Subcutaneous abdominal adipose tissue (tissue), 5 donors: ENCODE results near the gene PDE11A.

Source experiments
- H3K27ac ChIP-seq: one replicate; pipeline ENCODE4 v1.7.0; 2013; ENCODE audit warnings: low read depth, mild to moderate bottlenecking, inconsistent platforms, low read length, moderate library complexity
- H3K27me3 ChIP-seq, 5 donors: one replicate each; pipeline ENCODE4 v1.7.0; 2013; ENCODE audit warnings: low read length in 5 of 5, inconsistent platforms in 1 of 5; ENCODE audit not compliant: control insufficient read depth in 5 of 5, insufficient read depth in 4 of 5
- H3K36me3 ChIP-seq, 5 donors: one replicate each; pipeline ENCODE4 v1.7.0; 2013; ENCODE audit warnings: low read length in 5 of 5; ENCODE audit not compliant: control insufficient read depth in 5 of 5, insufficient read depth in 5 of 5
- H3K4me1 ChIP-seq, 5 donors: one replicate each; pipeline ENCODE4 v1.7.0; 2013; ENCODE audit warnings: low read length in 5 of 5, mild to moderate bottlenecking in 3 of 5, moderate library complexity in 1 of 5; ENCODE audit not compliant: control insufficient read depth in 5 of 5, insufficient read depth in 5 of 5
- H3K4me3 ChIP-seq, 5 donors: one replicate each; pipeline ENCODE4 v1.7.0; 2013; ENCODE audit warnings: low read length in 5 of 5, low read depth in 1 of 5
- H3K9ac ChIP-seq, 5 donors: one replicate each; pipeline ENCODE4 v1.7.0; 2013; ENCODE audit warnings: low read length in 5 of 5, mild to moderate bottlenecking in 4 of 5, moderate library complexity in 3 of 5
- H3K9me3 ChIP-seq, 5 donors: one replicate each; pipeline ENCODE4 v1.7.0; 2013; ENCODE audit warnings: low read length in 5 of 5; ENCODE audit not compliant: control insufficient read depth in 5 of 5
- donor health status: healthy.
- donor health status: healthy.
- donor health status: healthy.
- donor health status: healthy.
- donor health status: healthy.

The PDE11A gene

GRCh38 chr2:177586154-177586553 lies 486.4 kb downstream of the PDE11A start:
- H3K9ac ChIP-seq = no peak overlapping the region
- no peak overlapping the region for H3K27ac ChIP-seq
- H3K4me3 ChIP-seq = no peak overlapping the region
- no peaks in the 10 kb centered on the region for H3K27me3 ChIP-seq
- H3K36me3 ChIP-seq = no peaks in the 10 kb centered on the region
- no peaks in the 10 kb centered on the region for H3K4me1 ChIP-seq
- H3K9me3 ChIP-seq = no peaks in the 10 kb centered on the region

GRCh38 chr2:177585234-177585863 lies 487.2 kb downstream of the PDE11A start:
- no peaks in the 10 kb centered on the region for H3K27me3 ChIP-seq
- H3K27ac ChIP-seq = no peak overlapping the region
- no peaks in the 10 kb centered on the region for H3K36me3 ChIP-seq
- H3K4me3 ChIP-seq = no peak overlapping the region
- no peaks in the 10 kb centered on the region for H3K9me3 ChIP-seq
- H3K9ac ChIP-seq = no peak overlapping the region
- H3K4me1 ChIP-seq = peaks cover 0 to 5% (median 4%) of the 10 kb centered on the region in 5 donors

- no peaks in the 10 kb centered on the region for H3K36me3 ChIP-seq
- H3K27ac ChIP-seq = no peak overlapping the region
- H3K27me3 ChIP-seq = no peaks in the 10 kb centered on the region
- H3K9ac ChIP-seq = no peak overlapping the region
- H3K4me3 ChIP-seq = no peak overlapping the region
- H3K4me1 ChIP-seq = peaks cover 0 to 7% (median 5%) of the 10 kb centered on the region in 5 donors
- H3K9me3 ChIP-seq = no peaks in the 10 kb centered on the region
Observed at GRCh38 chr2:177584030-177584692, 488.4 kb downstream of the PDE11A start.

- H3K4me3 ChIP-seq = no peak overlapping the region
- H3K4me1 ChIP-seq = peaks cover 0 to 7% (median 5%) of the 10 kb centered on the region in 5 donors
Observed at GRCh38 chr2:177582000-177582399, 490.6 kb downstream of the PDE11A start.

GRCh38 chr2:177579486-177580036 lies 493.0 kb downstream of the PDE11A start:
- Histone ChIP-seq H3K36me3 (no peaks in the 10 kb centered on the region), H3K9ac (no peak overlapping the region), H3K4me3 (no peak overlapping the region), H3K9me3 (no peaks in the 10 kb centered on the region), H3K27ac (no peak overlapping the region), H3K27me3 (no peaks in the 10 kb centered on the region), H3K4me1 (peaks cover 0 to 7% (median 5%) of the 10 kb centered on the region in 5 donors)

More at GRCh38 chr2:177582000-177582399, 490.6 kb downstream of the PDE11A start:
- Histone ChIP-seq H3K9ac (no peak overlapping the region), H3K9me3 (no peaks in the 10 kb centered on the region), H3K27me3 (no peaks in the 10 kb centered on the region), H3K27ac (no peak overlapping the region), H3K36me3 (no peaks in the 10 kb centered on the region)

- Histone ChIP-seq H3K9me3 (no peaks in the 10 kb centered on the region), H3K9ac (no peak overlapping the region), H3K27me3 (no peaks in the 10 kb centered on the region), H3K4me3 (no peak overlapping the region), H3K27ac (no peak overlapping the region), H3K4me1 (peaks cover 0 to 7% (median 5%) of the 10 kb centered on the region in 5 donors), H3K36me3 (no peaks in the 10 kb centered on the region)
Observed at GRCh38 chr2:177578454-177578853, 494.1 kb downstream of the PDE11A start.

- Histone ChIP-seq H3K9me3 (no peaks in the 10 kb centered on the region), H3K9ac (no peak overlapping the region), H3K36me3 (no peaks in the 10 kb centered on the region), H3K27me3 (no peaks in the 10 kb centered on the region), H3K4me1 (peaks cover 0 to 7% (median 5%) of the 10 kb centered on the region in 5 donors), H3K4me3 (no peak overlapping the region), H3K27ac (no peak overlapping the region)
Observed at GRCh38 chr2:177577075-177577474, 495.5 kb downstream of the PDE11A start.

- peaks cover 0 to 2% (median 0%) of the 10 kb centered on the region in 5 donors for H3K4me1 ChIP-seq
- no peak overlapping the region for H3K9ac ChIP-seq
- no peaks in the 10 kb centered on the region for H3K36me3 ChIP-seq
- no peaks in the 10 kb centered on the region for H3K9me3 ChIP-seq
- no peak overlapping the region for H3K27ac ChIP-seq
- H3K27me3 ChIP-seq = no peaks in the 10 kb centered on the region
- H3K4me3 ChIP-seq = no peak overlapping the region
Observed at GRCh38 chr2:177575358-177575757, 497.2 kb downstream of the PDE11A start.

GRCh38 chr2:177574356-177574755 lies 498.2 kb downstream of the PDE11A start:
- Histone ChIP-seq H3K27ac (no peak overlapping the region), H3K9ac (no peak overlapping the region), H3K27me3 (no peaks in the 10 kb centered on the region), H3K9me3 (no peaks in the 10 kb centered on the region), H3K36me3 (no peaks in the 10 kb centered on the region), H3K4me1 (no peaks in the 10 kb centered on the region), H3K4me3 (no peak overlapping the region)
